GM21576 (cell line): ENCODE data around the gene TNFRSF8.

Experiments
- ATAC-seq: cut with Tn5 transposase; IDR thresholded peaks from one replicate; pipeline ENCODE4 v1.9.1; 2021; ENCODE audit warnings: mild to moderate bottlenecking, moderate library complexity; ENCODE audit not compliant: unreplicated experiment

TNFRSF8 gene

DNA sequence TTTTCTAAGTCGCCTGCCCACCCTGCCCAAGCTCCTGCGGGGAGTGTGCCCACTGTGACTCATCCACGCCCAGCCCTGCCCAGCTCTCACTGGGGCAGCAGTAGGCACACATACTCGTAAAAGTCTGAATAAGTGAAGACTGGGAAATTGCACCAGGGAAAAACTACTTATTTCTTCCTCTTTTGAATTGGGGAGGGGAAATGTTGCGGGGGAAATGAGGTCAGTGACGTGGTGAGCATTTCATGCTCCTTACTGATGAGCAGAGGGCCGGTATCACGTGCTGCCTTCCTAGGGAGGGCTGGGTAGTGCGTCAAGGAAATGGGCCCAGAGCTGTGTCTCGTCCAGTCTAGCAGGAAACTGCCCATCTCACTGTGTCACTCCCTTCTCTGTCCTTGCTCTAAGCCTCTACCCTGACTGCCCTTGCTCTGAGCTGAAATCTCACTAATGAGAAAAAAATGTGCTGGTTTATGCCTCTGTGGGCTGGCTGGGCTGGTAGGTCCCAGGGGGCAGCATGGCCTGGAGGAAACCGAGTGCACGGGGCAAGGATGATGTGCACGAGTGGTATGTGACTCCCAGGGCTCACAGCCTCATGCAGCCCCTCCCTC, 90.2 kb downstream of the TNFRSF8 start:
- no peak for ATAC-seq

GRCh38 chr1:12155328-12155727, 92.2 kb downstream of the TNFRSF8 start:
- no peak for ATAC-seq

DNA sequence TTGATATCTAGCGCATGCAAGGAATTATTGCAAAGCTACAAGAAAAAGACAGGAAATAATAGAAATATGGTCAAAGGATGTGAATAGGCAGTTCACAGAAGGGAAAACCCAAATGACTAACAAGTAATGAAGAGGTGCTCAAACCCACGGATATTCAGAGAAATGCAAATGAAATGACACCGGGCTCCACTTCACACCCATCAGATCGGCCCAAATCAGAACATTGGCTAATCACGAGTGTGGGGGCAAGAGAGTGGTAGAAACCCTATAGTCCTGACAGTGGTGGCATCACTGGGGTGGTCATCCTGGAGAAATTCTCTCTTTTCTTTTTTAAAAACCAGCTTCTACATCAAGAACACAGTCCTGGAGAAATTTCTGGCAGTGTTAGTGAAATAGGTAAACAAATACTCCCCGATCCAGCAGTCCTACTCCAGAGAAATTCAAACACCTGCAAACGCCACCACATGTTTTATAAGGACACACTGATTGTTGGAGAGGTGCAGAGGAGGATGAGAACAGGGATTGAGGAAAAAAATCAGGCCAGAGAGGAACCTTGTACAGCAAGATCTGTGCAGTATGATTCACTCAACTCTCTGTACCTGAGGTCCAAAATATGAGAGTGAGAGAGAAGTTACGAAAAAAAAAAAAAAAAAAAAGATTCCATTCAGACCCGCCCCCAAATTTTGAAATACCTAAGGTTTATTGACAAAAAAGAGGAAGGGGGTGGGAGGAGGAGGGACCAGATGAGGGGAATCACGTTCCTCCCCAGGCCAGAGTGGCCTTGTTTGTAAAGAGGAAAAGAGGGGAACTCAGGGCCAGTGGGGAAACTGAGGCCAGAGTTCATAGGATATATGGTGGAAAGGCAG, 94.5 kb downstream of the TNFRSF8 start:
- no peak for ATAC-seq

GRCh38 chr1:12158357-12159092, 95.4 kb downstream of the TNFRSF8 start:
- no peak for ATAC-seq

GRCh38 chr1:12159816-12160215, 96.7 kb downstream of the TNFRSF8 start:
- ATAC-seq = no peak

- ATAC-seq = no peak
Observed at GRCh38 chr1:12161324-12161661, 98.2 kb downstream of the TNFRSF8 start.

GRCh38 chr1:12161662-12162458, 98.8 kb downstream of the TNFRSF8 start:
- ATAC-seq = peak; percentile 62

DNA sequence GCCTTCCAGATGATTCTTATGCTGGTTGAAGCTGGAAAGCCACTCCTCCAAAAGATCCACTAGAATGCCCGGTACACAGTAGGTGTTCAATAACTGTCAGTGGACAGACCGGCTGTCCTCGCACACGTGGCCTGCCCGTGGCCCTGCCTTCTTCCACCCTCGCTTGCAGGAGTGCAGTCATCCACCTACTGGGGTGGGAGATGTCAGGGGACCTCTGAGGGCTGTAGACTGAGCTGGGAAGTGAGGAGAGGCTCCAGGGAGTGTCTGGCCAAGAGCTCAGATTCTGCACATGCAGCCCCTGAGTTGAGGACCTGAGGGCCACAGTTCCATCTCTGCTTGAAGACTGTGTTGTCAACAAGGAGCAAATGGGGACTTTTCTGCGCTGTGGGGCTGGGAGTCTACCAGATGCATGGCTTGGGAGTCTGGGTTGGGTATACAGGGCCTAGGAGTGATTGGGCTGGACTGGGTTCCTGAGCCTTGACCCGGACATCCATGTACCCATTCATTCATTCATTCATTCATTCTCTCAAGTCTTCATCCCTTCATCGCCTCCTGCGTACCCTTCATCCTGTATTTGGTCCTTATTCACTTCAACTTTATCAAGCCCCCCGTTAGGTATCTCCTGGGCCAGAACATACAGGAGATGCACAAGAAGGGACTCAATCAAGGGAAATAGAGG, 99.5 kb downstream of the TNFRSF8 start:
- no peak for ATAC-seq

GRCh38 chr1:12163210-12163609, 100.1 kb downstream of the TNFRSF8 start:
- ATAC-seq = no peak

DNA sequence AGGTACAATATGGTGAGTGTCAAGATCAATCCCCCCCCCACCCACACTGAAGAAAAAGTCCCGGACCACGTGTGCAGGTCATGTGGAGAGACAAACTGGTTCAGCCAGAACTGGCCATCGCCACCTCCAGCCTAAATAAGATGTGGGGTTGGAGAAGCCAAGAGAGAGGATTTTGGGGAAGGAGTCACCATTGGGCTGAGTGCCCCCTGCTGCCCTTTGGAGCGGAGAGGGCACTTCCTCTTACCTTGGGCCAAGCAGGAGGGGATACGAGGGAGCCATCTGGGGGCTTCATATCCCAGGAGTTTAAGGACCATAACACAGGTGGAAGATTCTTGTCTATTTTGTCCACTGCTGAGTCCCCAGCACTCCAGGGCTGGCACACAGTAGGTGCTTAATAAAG, 101.1 kb downstream of the TNFRSF8 start:
- no peak for ATAC-seq

- no peak for ATAC-seq
Observed at GRCh38 chr1:12165342-12165741, 102.2 kb downstream of the TNFRSF8 start.

DNA sequence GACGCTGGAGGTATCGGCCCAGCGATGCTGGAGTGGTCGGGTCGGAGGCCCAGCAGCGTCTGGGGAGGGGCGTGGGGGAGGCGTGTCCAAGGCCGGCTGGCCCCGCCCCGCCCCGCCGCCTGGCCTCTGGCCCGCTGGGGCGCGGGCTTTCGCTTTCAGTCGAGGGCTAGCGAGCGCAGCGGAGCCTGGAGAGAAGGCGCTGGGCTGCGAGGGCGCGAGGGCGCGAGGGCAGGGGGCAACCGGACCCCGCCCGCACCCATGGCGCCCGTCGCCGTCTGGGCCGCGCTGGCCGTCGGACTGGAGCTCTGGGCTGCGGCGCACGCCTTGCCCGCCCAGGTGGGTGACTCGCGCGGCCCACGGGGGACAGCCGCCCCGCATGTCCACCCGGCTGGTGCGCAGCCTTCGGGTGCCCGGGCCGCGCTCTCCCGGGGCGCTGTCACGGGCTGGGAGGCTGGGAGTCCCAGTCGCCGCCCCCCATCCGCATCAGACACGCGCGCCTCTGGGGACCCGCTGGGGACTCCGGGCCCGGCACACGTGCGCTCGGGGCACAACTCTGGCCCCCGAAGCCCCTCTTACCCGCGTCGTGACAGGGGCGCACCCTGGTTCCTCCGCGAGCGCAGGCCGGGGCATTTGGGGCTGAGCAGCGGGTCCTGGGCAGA, 103.9 kb downstream of the TNFRSF8 start, which contains the start of gene TNFRSF1B:
Gene TNFRSF1B, plus strand, starts transcription at position 158 of the 659 bp plus-strand sequence. Its CDS starts 101 bp downstream, at position 259.
- ATAC-seq = peak; percentile 38

- ATAC-seq = no peak
Observed at GRCh38 chr1:12167493-12168429, 104.7 kb downstream of the TNFRSF8 start.

- no peak for ATAC-seq
Observed at GRCh38 chr1:12168451-12169160, 105.5 kb downstream of the TNFRSF8 start.

DNA sequence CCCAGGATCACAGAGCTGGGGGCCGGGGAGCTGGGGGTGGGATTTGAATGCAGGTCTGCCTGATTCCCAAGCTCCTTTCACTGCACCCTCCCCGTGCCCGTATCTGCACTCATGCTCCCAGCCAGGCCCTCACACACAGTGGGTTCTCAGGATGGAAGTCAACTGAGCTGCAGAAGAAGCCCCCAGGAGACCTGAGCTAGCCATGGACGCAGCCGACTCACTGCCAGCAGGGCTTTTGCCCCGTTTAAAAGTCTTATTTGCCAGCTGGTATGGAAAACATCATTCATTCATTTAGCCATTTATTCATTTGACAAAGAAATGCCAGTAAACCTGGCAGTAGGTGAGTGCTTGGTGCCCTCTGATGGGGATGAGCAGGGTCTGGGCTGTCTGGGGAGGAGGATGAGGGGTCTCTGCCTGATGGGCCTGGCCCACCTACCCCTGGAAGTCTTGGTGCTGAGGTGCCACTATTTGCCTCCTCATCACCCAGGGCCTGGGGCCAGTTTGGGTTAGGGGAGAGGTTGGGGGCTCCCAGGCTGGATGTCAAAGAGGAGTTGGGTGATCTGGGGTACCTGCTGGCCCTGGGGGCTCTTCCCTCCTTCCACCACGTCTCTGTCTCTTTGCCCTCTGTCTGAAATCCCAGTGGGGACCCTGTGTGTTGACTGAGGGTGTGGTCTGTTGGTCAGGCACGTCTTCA, 106.5 kb downstream of the TNFRSF8 start:
- no peak for ATAC-seq

GRCh38 chr1:12170263-12170671, 107.2 kb downstream of the TNFRSF8 start:
- no peak for ATAC-seq

GRCh38 chr1:12171206-12172041, 108.3 kb downstream of the TNFRSF8 start:
- ATAC-seq = no peak
